ENCODE data around the gene CCDC57.

CCDC57 gene

GRCh38 chr17:82148997-82149396, 63.6 kb downstream of the CCDC57 start:
- TF ChIP-seq TAF1 (IDR thresholded peaks at IDR 0.05; ENCODE audit: borderline replicate concordance, insufficient read depth, low read length), result no peak
- TF ChIP-seq SIN3A (IDR thresholded peaks at IDR 0.05; ENCODE audit: borderline replicate concordance, insufficient read depth, low read length), result no peak
- TF ChIP-seq REST (IDR thresholded peaks at IDR 0.05; ENCODE audit: insufficient read depth in 1 of 2, low read depth in 2 of 2, low read length in 2 of 2), result no peak
- no peak for TF ChIP-seq POLR2AphosphoS5 (IDR thresholded peaks at IDR 0.05; ENCODE audit: low read depth, low read length)
- TF ChIP-seq FOXP2 (optimal IDR thresholded peaks at IDR 0.05; ENCODE audit: borderline replicate concordance, extremely low read depth, extremely low read length, insufficient read depth), result no peak

GRCh38 chr17:82148011-82148410, 64.6 kb downstream of the CCDC57 start:
- TF ChIP-seq POLR2AphosphoS5 (IDR thresholded peaks at IDR 0.05; ENCODE audit: low read depth, low read length) (no peak), SIN3A (IDR thresholded peaks at IDR 0.05; ENCODE audit: borderline replicate concordance, insufficient read depth, low read length) (no peak), TAF1 (IDR thresholded peaks at IDR 0.05; ENCODE audit: borderline replicate concordance, insufficient read depth, low read length) (no peak), FOXP2 (optimal IDR thresholded peaks at IDR 0.05; ENCODE audit: borderline replicate concordance, extremely low read depth, extremely low read length, insufficient read depth) (no peak), REST (IDR thresholded peaks at IDR 0.05; ENCODE audit: insufficient read depth in 1 of 2, low read depth in 2 of 2, low read length in 2 of 2) (no peak)

GRCh38 chr17:82146663-82147654, 65.7 kb downstream of the CCDC57 start:
- TF ChIP-seq REST (IDR thresholded peaks at IDR 0.05; ENCODE audit: insufficient read depth in 1 of 2, low read depth in 2 of 2, low read length in 2 of 2) (no peak), SIN3A (IDR thresholded peaks at IDR 0.05; ENCODE audit: borderline replicate concordance, insufficient read depth, low read length) (no peak)

- no peak for TF ChIP-seq REST (IDR thresholded peaks at IDR 0.05; ENCODE audit: insufficient read depth in 1 of 2, low read depth in 2 of 2, low read length in 2 of 2)
- no peak for TF ChIP-seq TAF1 (IDR thresholded peaks at IDR 0.05; ENCODE audit: borderline replicate concordance, insufficient read depth, low read length)
- TF ChIP-seq FOXP2 (optimal IDR thresholded peaks at IDR 0.05; ENCODE audit: borderline replicate concordance, extremely low read depth, extremely low read length, insufficient read depth), result no peak
- TF ChIP-seq SIN3A (IDR thresholded peaks at IDR 0.05; ENCODE audit: borderline replicate concordance, insufficient read depth, low read length), result no peak
- TF ChIP-seq POLR2AphosphoS5 (IDR thresholded peaks at IDR 0.05; ENCODE audit: low read depth, low read length), result no peak
Measured at GRCh38 chr17:82145550-82146155, 67.0 kb downstream of the CCDC57 start.

Measured in PFSK-1 (cell line).